Activated gamma-delta T cell treated with Interleukin-2 at 50 U/mL for 16 hours (primary cell): Measurements from ENCODE around the gene CDH16.

ENCODE experiments used
- DNase-seq: peaks from one replicate; pipeline ENCODE4 v3.0.0-alpha.2; 2020

The CDH16 gene

DNA sequence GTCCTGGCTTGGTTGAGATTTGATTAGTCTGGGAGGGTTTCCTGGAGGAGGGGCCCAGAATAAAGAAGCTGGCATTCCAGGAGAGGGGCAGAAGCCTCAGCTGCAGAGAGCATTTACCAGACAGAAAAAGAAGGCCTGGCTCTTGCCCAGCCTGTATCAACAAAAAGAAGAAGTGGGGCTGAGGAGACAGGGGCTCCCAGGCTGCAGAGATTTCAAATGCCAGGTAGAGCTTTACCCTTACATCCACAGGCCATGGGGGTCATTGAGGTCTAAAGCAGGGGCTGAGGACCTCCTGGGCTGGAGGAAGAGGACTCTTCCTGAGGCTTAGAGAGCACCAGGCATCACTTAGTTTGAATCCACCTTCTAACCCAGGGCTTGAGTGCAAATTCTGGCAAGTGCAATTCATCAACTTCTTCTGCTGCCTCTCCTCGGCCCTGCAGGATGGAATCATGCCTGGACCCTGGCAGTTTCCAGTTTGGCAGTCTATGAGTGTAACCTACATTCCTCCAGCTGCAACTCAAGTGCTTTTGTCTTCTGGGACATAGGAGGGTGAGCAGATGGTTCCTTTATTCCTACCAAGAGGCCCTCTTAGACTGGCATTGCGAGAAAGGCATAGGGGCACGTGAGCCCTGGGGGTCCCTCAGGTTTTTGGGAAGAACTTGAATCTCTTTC, 59.2 kb downstream of the CDH16 start:
- DNase-seq = no peak

- no peak for DNase-seq
Observed at GRCh38 chr16:66858740-66859396, 59.8 kb downstream of the CDH16 start.
